Subcutaneous abdominal adipose tissue (tissue), 5 donors: ENCODE measurements around the gene OPCML.
A peak's percentile ranks its signal among the peaks of the same experiment; 100 is the strongest.

Experiments used
- H3K27ac ChIP-seq: one replicate; pipeline ENCODE4 v1.7.0; 2013; ENCODE audit warnings: low read depth, mild to moderate bottlenecking, inconsistent platforms, low read length, moderate library complexity
- H3K27me3 ChIP-seq, 5 donors: one replicate each; pipeline ENCODE4 v1.7.0; 2013; ENCODE audit warnings: low read length in 5 of 5, inconsistent platforms in 1 of 5; ENCODE audit not compliant: control insufficient read depth in 5 of 5, insufficient read depth in 4 of 5
- H3K36me3 ChIP-seq, 5 donors: one replicate each; pipeline ENCODE4 v1.7.0; 2013; ENCODE audit warnings: low read length in 5 of 5; ENCODE audit not compliant: control insufficient read depth in 5 of 5, insufficient read depth in 5 of 5
- H3K4me1 ChIP-seq, 5 donors: one replicate each; pipeline ENCODE4 v1.7.0; 2013; ENCODE audit warnings: low read length in 5 of 5, mild to moderate bottlenecking in 3 of 5, moderate library complexity in 1 of 5; ENCODE audit not compliant: control insufficient read depth in 5 of 5, insufficient read depth in 5 of 5
- H3K4me3 ChIP-seq, 5 donors: one replicate each; pipeline ENCODE4 v1.7.0; 2013; ENCODE audit warnings: low read length in 5 of 5, low read depth in 1 of 5
- H3K9ac ChIP-seq, 5 donors: one replicate each; pipeline ENCODE4 v1.7.0; 2013; ENCODE audit warnings: low read length in 5 of 5, mild to moderate bottlenecking in 4 of 5, moderate library complexity in 3 of 5
- H3K9me3 ChIP-seq, 5 donors: one replicate each; pipeline ENCODE4 v1.7.0; 2013; ENCODE audit warnings: low read length in 5 of 5; ENCODE audit not compliant: control insufficient read depth in 5 of 5
- donor health status: healthy.
- donor health status: healthy.
- donor health status: healthy.
- donor health status: healthy.
- donor health status: healthy.

Gene OPCML

GRCh38 chr11:133202816-133203215 lies 329.5 kb downstream of the OPCML start:
- Histone ChIP-seq H3K9ac (no peak overlapping the region), H3K27me3 (peaks cover 0 to 7% (median 0%) of the 10 kb centered on the region in 5 donors), H3K9me3 (peaks cover 0 to 2% (median 0%) of the 10 kb centered on the region in 5 donors), H3K4me3 (no peak overlapping the region), H3K4me1 (no peaks in the 10 kb centered on the region), H3K27ac (no peak overlapping the region), H3K36me3 (no peaks in the 10 kb centered on the region)

GRCh38 chr11:133198438-133198837 lies 333.9 kb downstream of the OPCML start:
- Histone ChIP-seq H3K9ac (no peak overlapping the region), H3K4me3 (no peak overlapping the region), H3K27me3 (peaks cover 0 to 11% (median 0%) of the 10 kb centered on the region in 5 donors), H3K4me1 (no peaks in the 10 kb centered on the region), H3K27ac (no peak overlapping the region), H3K9me3 (no peaks in the 10 kb centered on the region), H3K36me3 (no peaks in the 10 kb centered on the region)

- no peak overlapping the region for H3K27ac ChIP-seq
- no peaks in the 10 kb centered on the region for H3K4me1 ChIP-seq
- H3K27me3 ChIP-seq: peaks cover 0 to 7% (median 0%) of the 10 kb centered on the region in 5 donors
- no peak overlapping the region for H3K4me3 ChIP-seq
- no peak overlapping the region for H3K9ac ChIP-seq
- H3K36me3 ChIP-seq: no peaks in the 10 kb centered on the region
- no peaks in the 10 kb centered on the region for H3K9me3 ChIP-seq
Observed at GRCh38 chr11:133197425-133197824, 334.9 kb downstream of the OPCML start.

DNA sequence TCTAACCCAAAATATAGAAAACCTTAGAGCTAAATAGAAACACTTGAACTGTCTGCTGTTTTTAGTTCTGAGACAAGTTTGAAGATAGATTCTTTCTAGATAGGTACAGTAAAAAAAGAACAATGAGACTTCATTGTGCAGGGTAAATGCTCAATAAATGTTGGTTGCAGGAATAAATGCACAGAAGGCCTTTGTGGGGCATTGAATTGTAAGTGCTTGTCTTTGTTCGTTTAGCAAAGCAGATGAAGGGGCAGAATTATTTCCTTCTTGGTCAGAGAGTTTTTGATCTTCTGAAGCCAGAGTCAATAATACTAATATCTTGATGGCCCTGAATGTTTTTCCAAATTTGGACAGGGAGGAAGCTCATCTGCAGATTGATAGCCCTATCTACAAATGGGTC lies 340.4 kb downstream of the OPCML start:
- H3K9me3 ChIP-seq: no peaks in the 10 kb centered on the region
- H3K9ac ChIP-seq: no peak overlapping the region
- peaks cover 0 to 6% (median 0%) of the 10 kb centered on the region in 5 donors for H3K27me3 ChIP-seq
- H3K4me1 ChIP-seq: no peaks in the 10 kb centered on the region
- no peak overlapping the region for H3K4me3 ChIP-seq
- no peaks in the 10 kb centered on the region for H3K36me3 ChIP-seq
- H3K27ac ChIP-seq: no peak overlapping the region

DNA sequence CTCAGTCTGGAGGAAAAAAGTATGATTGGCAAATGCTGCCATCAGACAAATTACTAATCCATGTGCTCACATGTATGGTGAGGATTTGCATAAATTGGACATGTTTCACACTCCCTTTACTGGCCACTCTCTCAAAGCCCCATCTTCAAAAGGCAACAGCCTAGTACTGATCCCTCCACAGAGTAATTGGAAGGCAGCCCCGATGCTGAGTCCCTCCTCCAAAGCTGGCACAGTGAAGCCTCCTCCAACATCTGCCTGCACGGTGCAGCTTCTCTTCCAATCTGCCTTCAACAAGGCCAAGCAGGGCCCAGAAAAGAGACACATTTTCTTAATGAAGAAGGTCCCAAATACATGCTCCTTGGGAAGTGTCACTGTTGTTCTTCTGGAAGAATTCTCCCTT lies 350.6 kb downstream of the OPCML start:
- H3K9me3 ChIP-seq: no peaks in the 10 kb centered on the region
- H3K36me3 ChIP-seq: no peaks in the 10 kb centered on the region
- no peak overlapping the region for H3K27ac ChIP-seq
- no peak overlapping the region for H3K4me3 ChIP-seq
- H3K27me3 ChIP-seq: peaks cover 0 to 8% (median 6%) of the 10 kb centered on the region in 5 donors
- no peak overlapping the region for H3K9ac ChIP-seq
- no peaks in the 10 kb centered on the region for H3K4me1 ChIP-seq

- H3K27ac ChIP-seq: no peak overlapping the region
- H3K4me1 ChIP-seq: no peaks in the 10 kb centered on the region
- no peaks in the 10 kb centered on the region for H3K36me3 ChIP-seq
- H3K27me3 ChIP-seq: peaks cover 0 to 8% (median 6%) of the 10 kb centered on the region in 5 donors
- H3K9ac ChIP-seq: no peak overlapping the region
- no peaks in the 10 kb centered on the region for H3K9me3 ChIP-seq
- H3K4me3 ChIP-seq: no peak overlapping the region
Observed at GRCh38 chr11:133181066-133181465, 351.2 kb downstream of the OPCML start.

DNA sequence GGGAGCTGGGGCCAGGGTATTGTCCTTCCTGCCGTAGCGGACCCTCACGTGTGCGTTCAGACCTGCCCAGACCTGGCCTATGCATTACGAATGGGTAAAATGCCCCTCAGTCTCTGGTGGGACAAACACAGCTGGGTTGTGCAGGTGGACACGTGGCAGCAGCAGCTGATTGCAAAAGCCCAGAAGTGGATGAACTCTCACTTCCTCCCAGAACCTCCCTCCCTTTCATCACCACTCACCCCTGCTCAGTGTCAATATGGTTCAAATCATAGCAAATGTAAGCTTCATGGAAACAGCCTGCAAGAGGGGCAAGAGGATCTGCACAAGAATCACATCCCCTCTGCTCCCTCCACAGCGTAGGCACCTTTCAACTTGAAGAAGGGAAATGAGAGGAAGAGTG lies 352.1 kb downstream of the OPCML start:
- H3K9ac ChIP-seq: no peak overlapping the region
- H3K9me3 ChIP-seq: no peaks in the 10 kb centered on the region
- no peak overlapping the region for H3K27ac ChIP-seq
- no peak overlapping the region for H3K4me3 ChIP-seq
- H3K4me1 ChIP-seq: no peaks in the 10 kb centered on the region
- H3K27me3 ChIP-seq: peaks cover 0 to 8% (median 6%) of the 10 kb centered on the region in 5 donors
- no peaks in the 10 kb centered on the region for H3K36me3 ChIP-seq

DNA sequence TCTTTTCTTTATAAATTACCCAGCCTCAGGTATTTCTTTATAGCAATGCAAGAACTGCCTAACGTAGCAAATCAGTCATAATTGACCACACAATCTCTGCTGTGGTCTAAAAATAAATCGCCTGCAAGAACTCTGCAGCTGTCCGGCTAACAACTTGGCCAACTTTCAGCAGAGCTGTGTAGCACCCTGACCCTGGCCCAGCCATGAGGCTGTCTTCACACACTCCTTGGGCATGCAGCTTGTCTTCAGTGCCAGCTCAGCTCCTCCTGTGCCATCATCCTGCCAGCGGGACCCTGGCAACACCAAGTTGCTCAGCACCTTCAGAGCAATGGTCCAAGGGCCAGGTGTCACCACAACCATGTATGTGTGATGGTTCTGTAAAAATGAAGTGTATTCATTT lies 355.6 kb downstream of the OPCML start:
- peaks cover 0 to 11% (median 6%) of the 10 kb centered on the region in 5 donors for H3K27me3 ChIP-seq
- no peak overlapping the region for H3K27ac ChIP-seq
- no peak overlapping the region for H3K9ac ChIP-seq
- peaks cover 0 to 4% (median 0%) of the 10 kb centered on the region in 5 donors for H3K4me1 ChIP-seq
- H3K36me3 ChIP-seq: no peaks in the 10 kb centered on the region
- no peak overlapping the region for H3K4me3 ChIP-seq
- H3K9me3 ChIP-seq: no peaks in the 10 kb centered on the region

- H3K36me3 ChIP-seq: no peaks in the 10 kb centered on the region
- no peak overlapping the region for H3K9ac ChIP-seq
- no peak overlapping the region for H3K27ac ChIP-seq
- H3K4me1 ChIP-seq: peaks cover 0 to 4% (median 0%) of the 10 kb centered on the region in 5 donors
- H3K9me3 ChIP-seq: no peaks in the 10 kb centered on the region
- peaks cover 0 to 7% (median 2%) of the 10 kb centered on the region in 5 donors for H3K27me3 ChIP-seq
- no peak overlapping the region for H3K4me3 ChIP-seq
Observed at GRCh38 chr11:133175103-133175502, 357.2 kb downstream of the OPCML start.

DNA sequence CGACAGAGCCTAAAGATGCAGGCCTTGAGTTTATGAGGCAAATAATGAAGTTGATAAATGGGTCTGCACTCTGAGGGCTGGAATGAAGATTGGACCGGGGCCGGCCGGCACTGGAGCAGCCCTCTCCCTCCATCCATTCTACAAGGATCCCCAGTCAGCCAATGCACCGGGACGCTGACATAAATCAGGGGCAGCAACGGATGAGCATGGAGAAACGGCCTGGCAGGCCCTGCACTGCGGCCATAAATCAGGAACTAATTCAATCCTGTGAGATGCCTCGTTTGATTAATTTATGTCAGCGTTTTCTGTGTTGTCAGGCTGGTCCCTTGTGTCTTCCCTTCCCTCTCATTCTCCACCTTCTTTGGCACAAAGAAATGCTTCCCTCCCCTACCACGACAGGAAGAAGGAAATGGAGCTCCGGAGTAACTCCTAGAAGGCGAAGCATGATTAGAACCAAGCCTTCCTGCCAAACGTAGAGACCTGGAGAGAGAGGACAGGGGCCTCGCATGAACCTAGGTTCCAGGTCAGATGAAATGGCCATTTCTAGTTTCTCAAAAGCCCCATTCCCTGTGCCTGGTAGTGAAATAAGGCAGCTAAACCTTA lies 358.4 kb downstream of the OPCML start:
- Histone ChIP-seq H3K9me3 (no peaks in the 10 kb centered on the region), H3K4me3 (peak overlapping the region in 2 of 5 donors; percentile 8 to 23), H3K27ac (no peak overlapping the region), H3K36me3 (no peaks in the 10 kb centered on the region), H3K27me3 (peaks cover 0 to 3% (median 0%) of the 10 kb centered on the region in 5 donors), H3K4me1 (peaks cover 0 to 4% (median 0%) of the 10 kb centered on the region in 5 donors), H3K9ac (no peak overlapping the region)
